ENCODE results near the gene CYP2S1. TPM values are rescaled to one million over a fixed set of nuclear protein-coding genes. Genes with fewer than 3 reads are reported as not detected.

Gene CYP2S1
- total RNA-seq, 3 donors from 2014 or later: 9.1 to 45.4 (median 41.2) TPM

GRCh38 chr19:41159881-41160280, 33.1 kb upstream of the CYP2S1 start:
- no peaks in the 10 kb centered on the region for H3K9me3 ChIP-seq
- H3K36me3 ChIP-seq (ENCODE audit: low read depth): no peaks in the 10 kb centered on the region
- intact Hi-C loops (cut with DNase I, micrococcal nuclease): loop anchor here in 1 of 2 donors (5.0 kb wide), 1 partner anchor 143 kb away; no protein-coding TSS in a partner anchor
- no peak for TF ChIP-seq CTCF (IDR thresholded peaks at IDR 0.05)
- no peaks in the 10 kb centered on the region for H3K4me1 ChIP-seq (ENCODE audit: low read depth)
- peak; percentile 58 for ATAC-seq
- no peak for DNase-seq
- H3K4me3 ChIP-seq: no peak overlapping the region

GRCh38 chr19:41161903-41162302, 31.1 kb upstream of the CYP2S1 start:
- intact Hi-C loops (cut with DNase I, micrococcal nuclease): loop anchor here in 1 of 2 donors (5.0 kb wide), 1 partner anchor 145 kb away; no protein-coding TSS in a partner anchor
- ATAC-seq (no peak), DNase-seq (no peak)
- H3K36me3 ChIP-seq (ENCODE audit: low read depth): no peaks in the 10 kb centered on the region
- H3K4me3 ChIP-seq: no peak overlapping the region
- H3K9me3 ChIP-seq: no peaks in the 10 kb centered on the region
- no peak for TF ChIP-seq CTCF (IDR thresholded peaks at IDR 0.05)
- peaks cover 15% of the 10 kb centered on the region for H3K4me1 ChIP-seq (ENCODE audit: low read depth)

- no peak overlapping the region for H3K4me3 ChIP-seq
- intact Hi-C loops (cut with DNase I, micrococcal nuclease): no loop called here
- H3K4me1 ChIP-seq (ENCODE audit: low read depth): peaks cover 19% of the 10 kb centered on the region
- ATAC-seq: peak; percentile 92
- no peaks in the 10 kb centered on the region for H3K9me3 ChIP-seq
- H3K36me3 ChIP-seq (ENCODE audit: low read depth): no peaks in the 10 kb centered on the region
- peak; percentile 83 to 87 (median 85) for DNase-seq
- no peak for TF ChIP-seq CTCF (IDR thresholded peaks at IDR 0.05)
Measured at GRCh38 chr19:41166944-41167804, 25.8 kb upstream of the CYP2S1 start.

- no peaks in the 10 kb centered on the region for H3K9me3 ChIP-seq
- peak; percentile 64 for ATAC-seq
- TF ChIP-seq CTCF (IDR thresholded peaks at IDR 0.05): no peak
- H3K4me3 ChIP-seq: no peak overlapping the region
- peaks cover 17% of the 10 kb centered on the region for H3K4me1 ChIP-seq (ENCODE audit: low read depth)
- DNase-seq: peak; percentile 48 to 62 (median 59)
- intact Hi-C loops (cut with DNase I, micrococcal nuclease): no loop called here
- H3K36me3 ChIP-seq (ENCODE audit: low read depth): no peaks in the 10 kb centered on the region
Measured at GRCh38 chr19:41172297-41173164, 20.5 kb upstream of the CYP2S1 start.

GRCh38 chr19:41174297-41174928, 18.6 kb upstream of the CYP2S1 start:
- intact Hi-C loops (cut with DNase I, micrococcal nuclease): no loop called here
- Histone ChIP-seq H3K4me3 (no peak overlapping the region), H3K36me3 (ENCODE audit: low read depth) (no peaks in the 10 kb centered on the region), H3K4me1 (ENCODE audit: low read depth) (peaks cover 17% of the 10 kb centered on the region), H3K9me3 (no peaks in the 10 kb centered on the region)
- DNase-seq (peak; percentile 76 to 87 (median 83)), ATAC-seq (peak; percentile 82)
- no peak for TF ChIP-seq CTCF (IDR thresholded peaks at IDR 0.05)
